ENCODE measurements around the gene TMEM17. TPM values are rescaled to one million over a fixed set of nuclear protein-coding genes. Genes with fewer than 3 reads are reported as not detected.

TMEM17 gene
- total and polyA plus RNA-seq, 2 of the 13 experiments (the other 11 are each of a cell fraction or from before 2014, with no cell fraction given): 0.22 to 0.50 TPM

- TF ChIP-seq SOX5 (CRISPR knock-in tag; IDR thresholded peaks at IDR 0.05; ENCODE audit: borderline replicate concordance): peak; percentile 82
- TF ChIP-seq, protein P1, sequence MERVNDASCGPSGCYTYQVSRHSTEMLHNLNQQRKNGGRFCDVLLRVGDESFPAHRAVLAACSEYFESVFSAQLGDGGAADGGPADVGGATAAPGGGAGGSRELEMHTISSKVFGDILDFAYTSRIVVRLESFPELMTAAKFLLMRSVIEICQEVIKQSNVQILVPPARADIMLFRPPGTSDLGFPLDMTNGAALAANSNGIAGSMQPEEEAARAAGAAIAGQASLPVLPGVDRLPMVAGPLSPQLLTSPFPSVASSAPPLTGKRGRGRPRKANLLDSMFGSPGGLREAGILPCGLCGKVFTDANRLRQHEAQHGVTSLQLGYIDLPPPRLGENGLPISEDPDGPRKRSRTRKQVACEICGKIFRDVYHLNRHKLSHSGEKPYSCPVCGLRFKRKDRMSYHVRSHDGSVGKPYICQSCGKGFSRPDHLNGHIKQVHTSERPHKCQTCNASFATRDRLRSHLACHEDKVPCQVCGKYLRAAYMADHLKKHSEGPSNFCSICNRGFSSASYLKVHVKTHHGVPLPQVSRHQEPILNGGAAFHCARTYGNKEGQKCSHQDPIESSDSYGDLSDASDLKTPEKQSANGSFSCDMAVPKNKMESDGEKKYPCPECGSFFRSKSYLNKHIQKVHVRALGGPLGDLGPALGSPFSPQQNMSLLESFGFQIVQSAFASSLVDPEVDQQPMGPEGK (CRISPR knock-in tag; IDR thresholded peaks at IDR 0.05): peak; percentile 49; the same call in 1 of the 2 replicates
- TF ChIP-seq ZSCAN22 (CRISPR knock-in tag; IDR thresholded peaks at IDR 0.05): no peak
- TF ChIP-seq STAG1 (CRISPR knock-in tag; IDR thresholded peaks at IDR 0.05): peak; percentile 33
- TF ChIP-seq KDM2A (CRISPR knock-in tag; IDR thresholded peaks at IDR 0.05; ENCODE audit: borderline replicate concordance, low read depth): no peak
- TF ChIP-seq RBAK (CRISPR knock-in tag; IDR thresholded peaks at IDR 0.05): no peak
- TF ChIP-seq POLR2A (IDR thresholded peaks at IDR 0.05; ENCODE audit: insufficient read depth in 1 of 2, low read depth in 2 of 2, low read length in 2 of 2): peak in 1 of 2 experiments; percentile 35; a peak in 1 of 4 replicates
- no peak for TF ChIP-seq ZNF253 (CRISPR knock-in tag; IDR thresholded peaks at IDR 0.05; ENCODE audit: borderline replicate concordance)
- no peak for TF ChIP-seq MNT (IDR thresholded peaks at IDR 0.05)
- no peak for TF ChIP-seq ZNF318 (CRISPR knock-in tag; IDR thresholded peaks at IDR 0.05)
- peak; percentile 19; the same call in 1 of the 2 replicates for TF ChIP-seq RAD21 (CRISPR knock-in tag; IDR thresholded peaks at IDR 0.05)
- no peak for TF ChIP-seq WIZ (CRISPR knock-in tag; IDR thresholded peaks at IDR 0.05)
- TF ChIP-seq REXO4 (CRISPR knock-in tag; IDR thresholded peaks at IDR 0.05; ENCODE audit: borderline replicate concordance): no peak
- TF ChIP-seq, protein P2, sequence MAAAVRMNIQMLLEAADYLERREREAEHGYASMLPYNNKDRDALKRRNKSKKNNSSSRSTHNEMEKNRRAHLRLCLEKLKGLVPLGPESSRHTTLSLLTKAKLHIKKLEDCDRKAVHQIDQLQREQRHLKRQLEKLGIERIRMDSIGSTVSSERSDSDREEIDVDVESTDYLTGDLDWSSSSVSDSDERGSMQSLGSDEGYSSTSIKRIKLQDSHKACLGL (CRISPR knock-in tag; IDR thresholded peaks at IDR 0.05): no peak
- peak; percentile 41; the same call in 1 of the 2 replicates for TF ChIP-seq ETV5 (CRISPR knock-in tag; IDR thresholded peaks at IDR 0.05; ENCODE audit: borderline replicate concordance)
- TF ChIP-seq SMARCE1 (IDR thresholded peaks at IDR 0.05; ENCODE audit: borderline replicate concordance): no peak
- no peak for TF ChIP-seq DNMT3B (CRISPR knock-in tag; conservative IDR thresholded peaks at IDR 0.05)
- no peak for TF ChIP-seq ZNF33B (CRISPR knock-in tag; IDR thresholded peaks at IDR 0.05)
These were observed 34.6 kb upstream of the TMEM17 start (continued) for GRCh38 chr2:62540408-62541168.
